GM18520 (cell line): ENCODE data around the gene ISL1.

Source experiments
- ATAC-seq: cut with Tn5 transposase; IDR thresholded peaks from one replicate; pipeline ENCODE4 v1.9.1; 2021; ENCODE audit not compliant: unreplicated experiment

Gene ISL1

DNA sequence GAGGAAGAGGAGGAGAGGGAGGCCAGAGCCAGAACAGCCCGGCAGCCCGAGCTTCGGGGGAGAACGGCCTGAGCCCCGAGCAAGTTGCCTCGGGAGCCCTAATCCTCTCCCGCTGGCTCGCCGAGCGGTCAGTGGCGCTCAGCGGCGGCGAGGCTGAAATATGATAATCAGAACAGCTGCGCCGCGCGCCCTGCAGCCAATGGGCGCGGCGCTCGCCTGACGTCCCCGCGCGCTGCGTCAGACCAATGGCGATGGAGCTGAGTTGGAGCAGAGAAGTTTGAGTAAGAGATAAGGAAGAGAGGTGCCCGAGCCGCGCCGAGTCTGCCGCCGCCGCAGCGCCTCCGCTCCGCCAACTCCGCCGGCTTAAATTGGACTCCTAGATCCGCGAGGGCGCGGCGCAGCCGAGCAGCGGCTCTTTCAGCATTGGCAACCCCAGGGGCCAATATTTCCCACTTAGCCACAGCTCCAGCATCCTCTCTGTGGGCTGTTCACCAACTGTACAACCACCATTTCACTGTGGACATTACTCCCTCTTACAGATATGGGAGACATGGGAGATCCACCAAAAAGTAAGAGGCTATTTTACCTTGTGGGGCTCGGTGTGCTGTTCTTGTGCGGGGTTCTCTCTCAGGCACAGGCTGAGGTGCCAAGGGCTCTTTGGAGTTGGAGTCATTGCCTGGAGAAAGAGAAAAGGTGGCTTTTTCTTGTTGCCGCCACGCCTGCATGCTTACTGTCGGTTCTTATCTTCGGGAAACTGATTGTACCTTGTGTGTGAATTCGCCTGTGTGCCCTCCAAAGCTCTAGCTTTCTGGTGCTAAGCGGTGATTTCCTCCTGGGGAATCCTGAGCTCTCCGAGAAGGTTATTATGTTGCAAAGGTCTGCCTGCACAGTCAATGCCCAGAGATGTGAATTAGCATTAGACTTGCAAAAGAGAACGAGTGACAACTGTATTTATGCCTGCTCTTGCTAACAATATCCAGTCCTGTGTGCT lies at the start of gene ISL1:
TSS of gene ISL1 (plus strand) at position 318 of the 991 bp plus-strand sequence. CDS start at position 542, 224 bp downstream.
- no peak for ATAC-seq

DNA sequence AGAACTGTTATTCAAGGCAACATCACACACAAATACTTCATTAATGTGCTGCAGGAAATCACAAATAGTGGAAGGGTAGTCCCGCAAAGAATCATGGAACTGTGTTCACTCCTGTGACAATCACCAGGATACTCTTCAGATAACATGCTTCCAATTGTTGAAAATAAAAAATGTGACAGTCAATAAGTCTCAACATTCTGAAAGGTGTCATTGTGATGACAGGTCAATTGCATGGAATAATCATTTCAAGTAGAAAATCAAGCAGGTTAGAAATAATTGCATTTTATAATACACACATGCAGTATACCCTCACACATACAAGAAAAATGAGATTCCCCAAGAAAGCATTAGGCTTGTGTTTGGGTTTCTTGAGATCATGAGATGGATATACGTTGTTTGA lies 46.4 kb upstream of the ISL1 start:
- no peak for ATAC-seq

DNA sequence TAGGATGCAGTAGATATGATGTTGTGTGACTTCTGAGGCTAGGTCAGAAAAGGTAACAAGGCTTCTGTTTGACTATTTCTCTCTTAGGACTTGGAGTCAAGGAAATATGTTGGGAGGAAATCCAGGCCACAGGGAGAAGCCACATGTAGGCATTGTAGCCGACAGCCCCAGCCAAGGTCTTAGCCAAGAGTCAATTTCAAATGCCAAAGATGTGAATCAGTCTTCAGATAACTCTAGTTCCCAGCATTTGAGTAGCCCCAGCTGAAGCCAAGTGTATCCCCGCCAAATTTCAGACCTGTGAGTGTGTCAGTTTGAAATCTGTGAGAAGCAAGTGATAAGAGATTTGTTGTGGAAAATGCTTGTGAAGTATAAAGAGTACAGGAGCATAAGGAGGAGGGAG lies 38.1 kb upstream of the ISL1 start:
- no peak for ATAC-seq

DNA sequence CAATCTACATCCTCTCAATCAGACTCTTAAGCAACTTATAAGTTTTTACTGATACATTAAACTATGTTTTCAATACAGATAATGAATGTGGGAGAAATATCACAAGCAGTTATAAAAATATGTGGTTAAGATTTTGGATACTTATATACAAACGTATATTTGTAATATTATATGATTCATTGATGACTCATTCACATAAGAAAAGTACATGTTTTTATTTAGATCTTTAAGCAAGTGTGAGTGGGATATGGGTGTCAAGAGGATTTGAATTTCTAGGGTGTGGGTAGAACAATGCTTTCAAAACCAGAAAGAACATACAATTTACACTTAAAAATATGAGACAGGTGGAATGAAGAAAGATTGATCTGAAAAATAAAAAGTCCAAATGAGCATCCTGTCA lies 36.1 kb upstream of the ISL1 start:
- ATAC-seq, result no peak

DNA sequence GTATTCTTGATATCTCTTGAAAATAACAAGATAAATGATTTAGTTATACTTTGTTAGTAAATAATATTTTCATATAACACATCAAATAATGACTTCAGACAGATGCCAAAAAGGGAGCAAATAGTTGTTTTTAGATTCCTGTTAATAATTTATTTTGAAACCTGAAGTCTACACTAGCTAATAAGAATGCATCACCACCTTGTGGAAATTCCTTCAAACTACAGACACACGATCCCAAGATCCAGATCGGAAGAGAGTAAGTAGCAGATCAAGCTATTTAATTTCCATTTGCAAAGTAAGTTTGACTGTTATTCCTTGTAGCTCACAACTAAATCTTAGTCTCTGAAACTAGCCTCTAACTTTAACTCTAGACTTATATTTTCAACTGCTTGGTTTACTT lies 35.5 kb upstream of the ISL1 start:
- ATAC-seq, result no peak

DNA sequence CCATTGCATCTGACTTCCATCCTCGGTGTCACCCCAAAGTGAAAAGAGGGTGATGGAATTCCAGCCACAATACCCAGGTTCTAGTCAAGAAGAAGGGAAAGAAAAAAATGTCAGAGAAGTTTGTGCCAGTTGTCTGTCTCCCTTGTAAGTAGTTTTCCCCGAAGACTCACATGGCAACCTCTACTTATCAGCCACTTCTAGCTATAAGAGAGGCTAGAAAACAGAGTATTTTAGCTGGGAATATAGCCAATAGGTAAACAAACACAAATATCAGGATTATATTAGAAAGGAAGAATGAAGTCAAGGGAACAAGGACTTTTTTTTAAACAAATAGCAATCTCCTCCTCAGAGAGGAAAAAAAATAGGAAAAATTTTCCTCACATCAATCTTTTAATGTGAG lies 12.2 kb upstream of the ISL1 start:
- no peak for ATAC-seq

DNA sequence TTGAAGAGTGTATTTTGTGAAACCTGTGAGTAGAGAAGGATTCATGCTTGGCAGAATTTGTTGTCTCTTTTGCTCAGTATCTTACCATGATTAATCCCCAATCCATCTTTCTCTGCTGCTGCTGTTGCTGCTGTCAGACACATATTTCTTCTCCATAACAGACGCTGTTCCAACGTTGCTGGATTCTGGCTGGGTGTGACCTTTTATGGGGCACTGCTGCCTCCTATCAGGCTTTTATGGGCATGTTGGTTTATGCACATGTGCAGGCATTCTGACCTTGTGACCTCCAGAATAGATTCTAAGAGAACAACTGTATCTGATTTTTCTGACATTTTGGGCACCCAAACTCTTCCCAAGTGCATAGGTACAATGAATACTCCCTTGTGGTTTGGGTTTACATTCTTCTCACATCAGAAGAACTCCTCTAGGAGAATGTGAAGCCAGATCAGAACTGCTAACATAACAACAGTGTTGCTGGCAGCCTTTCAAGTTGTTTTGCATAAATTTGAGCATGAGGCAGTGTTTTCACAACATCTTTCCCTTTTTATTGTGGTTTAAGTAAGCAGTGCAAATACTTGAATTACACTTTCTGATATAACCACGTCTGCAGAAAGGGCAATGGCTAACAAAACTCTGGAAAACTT lies 9.2 kb upstream of the ISL1 start:
- ATAC-seq, result no peak

DNA sequence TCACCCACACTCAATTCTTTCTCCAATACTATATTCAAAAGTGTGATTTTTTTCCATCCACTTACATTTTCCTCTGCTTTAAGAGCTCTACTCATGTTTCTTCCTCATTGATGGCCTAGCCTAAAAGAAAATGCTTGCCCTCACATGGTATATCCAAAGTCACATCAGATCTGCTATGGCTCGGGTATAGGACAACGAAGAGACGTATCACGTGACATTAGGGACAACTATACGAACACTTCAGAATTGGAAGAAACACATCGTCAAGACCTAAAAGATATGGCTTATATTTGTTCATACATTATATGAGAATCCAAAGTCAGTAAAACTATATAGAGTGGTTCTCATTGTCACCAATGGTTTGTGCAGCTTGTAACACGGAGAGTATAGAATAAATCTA lies 8.2 kb upstream of the ISL1 start:
- no peak for ATAC-seq

DNA sequence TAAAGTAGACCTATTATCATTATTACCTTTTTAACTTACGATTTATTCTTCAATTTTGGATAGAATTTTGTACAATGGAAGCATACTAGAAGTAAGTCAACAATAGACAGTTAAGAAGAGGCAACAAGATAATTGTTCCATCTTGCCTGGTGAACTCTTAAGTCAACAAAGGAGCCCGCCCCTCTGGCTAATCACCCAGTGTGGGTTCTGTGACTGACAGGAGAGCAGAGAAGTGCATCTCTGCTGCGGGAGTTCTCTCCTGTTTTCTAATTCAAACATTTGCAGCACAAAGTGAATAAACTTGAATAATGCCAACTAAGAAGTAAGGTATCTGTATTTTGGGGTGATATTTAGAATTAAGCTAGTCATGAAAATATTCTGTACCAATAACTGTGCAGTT lies 6.7 kb upstream of the ISL1 start:
- no peak for ATAC-seq

DNA sequence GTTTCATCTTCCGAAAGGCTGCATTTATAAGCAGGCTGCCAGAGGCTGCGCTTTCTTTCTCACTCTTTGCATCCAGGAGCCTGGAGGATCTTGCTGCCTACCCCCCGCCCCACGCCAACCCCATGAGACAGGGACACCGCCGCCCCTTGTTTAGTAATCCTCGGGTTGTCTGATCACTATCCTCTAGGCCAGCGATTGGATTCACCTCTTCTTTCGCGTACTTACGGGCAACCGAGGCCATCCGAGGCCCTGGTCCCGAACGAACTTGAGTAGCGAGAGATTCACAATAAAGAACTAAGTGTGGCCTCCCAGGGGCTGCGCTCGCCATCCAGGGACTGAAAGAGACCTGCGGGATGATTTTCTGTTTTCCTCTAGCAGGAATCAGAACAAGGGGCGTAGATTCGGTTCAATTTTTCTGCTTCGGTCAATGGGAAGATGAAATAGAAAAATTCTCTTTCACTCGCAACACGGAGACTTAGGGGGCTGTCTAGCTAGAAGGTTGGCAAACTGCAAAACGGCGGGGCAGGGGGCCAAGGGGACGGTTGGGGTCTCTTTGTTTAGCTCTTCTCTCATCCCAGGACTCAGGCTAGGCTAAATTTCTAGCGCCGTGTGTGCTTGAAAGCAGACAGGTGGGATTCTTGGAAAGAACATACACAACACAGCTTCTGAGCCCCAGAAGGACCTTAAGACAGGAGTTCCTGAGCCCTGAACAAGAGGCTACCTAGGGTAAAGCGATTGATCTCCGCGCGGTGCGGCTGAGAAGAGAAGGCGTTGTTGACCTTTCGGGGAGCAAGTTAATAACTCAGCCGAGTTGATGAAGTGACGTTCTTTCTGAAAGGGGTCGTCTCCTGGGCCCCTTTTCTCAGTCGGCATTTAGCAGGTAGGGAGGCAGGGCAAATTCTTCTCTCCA lies 5.8 kb upstream of the ISL1 start:
- ATAC-seq, result no peak

DNA sequence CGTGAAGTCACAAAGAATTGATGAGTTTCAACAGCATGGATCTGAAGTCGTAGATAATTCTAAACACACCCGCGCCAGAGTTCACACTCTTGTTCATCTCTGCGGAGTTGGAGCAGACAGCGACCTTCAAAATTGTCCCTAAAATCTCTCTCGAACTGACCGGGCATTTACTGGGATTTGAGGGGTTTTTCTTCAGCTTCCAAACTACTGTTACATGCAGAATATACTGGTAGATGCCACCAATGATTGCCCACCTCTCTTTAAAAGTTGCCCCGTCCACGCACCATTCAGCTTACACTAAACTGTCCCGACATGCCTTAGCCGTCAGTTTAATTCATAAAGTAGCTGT lies 5.2 kb upstream of the ISL1 start:
- no peak for ATAC-seq

DNA sequence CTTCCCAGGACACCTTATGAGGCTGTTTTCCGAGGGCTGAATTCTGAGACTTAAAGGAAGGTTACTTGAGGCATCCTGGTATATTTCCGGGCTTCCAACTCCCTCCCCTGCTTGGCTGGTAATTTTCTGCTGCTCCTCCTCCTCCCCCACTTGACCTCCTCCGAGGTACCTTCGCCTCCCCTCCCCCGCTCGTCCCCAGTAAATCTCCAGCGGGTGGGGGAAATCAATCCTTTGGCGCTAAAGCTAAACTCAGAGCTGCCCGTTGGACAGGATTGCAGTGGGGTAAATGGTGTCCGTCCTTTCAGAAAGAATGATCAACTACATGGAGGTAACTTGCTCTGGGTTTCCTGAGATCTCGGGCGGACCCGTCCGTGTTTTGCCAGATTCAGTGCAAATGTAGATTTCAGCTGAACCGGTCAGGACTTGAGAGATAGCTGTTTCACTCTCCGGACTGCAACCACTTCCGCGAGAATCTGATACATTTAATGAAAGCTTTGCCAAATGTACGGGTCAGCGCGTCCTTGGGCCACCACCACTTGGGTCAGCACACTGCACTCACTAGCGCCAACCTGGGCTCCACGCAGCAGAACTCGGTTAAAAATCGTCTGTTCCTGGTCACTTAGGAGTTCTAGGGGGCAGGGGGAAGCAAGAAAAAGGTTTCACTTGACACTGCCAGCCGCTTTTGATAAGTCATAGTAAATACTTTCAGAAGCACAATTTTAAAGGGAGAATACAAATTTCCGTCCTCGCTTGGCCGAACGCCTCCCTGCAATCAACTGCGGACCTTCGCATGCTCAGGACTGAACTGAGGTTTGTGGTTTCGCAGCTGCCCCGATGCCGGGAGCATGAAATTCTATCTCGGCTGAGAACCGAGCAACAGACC lies 4.6 kb upstream of the ISL1 start:
- ATAC-seq, result no peak

DNA sequence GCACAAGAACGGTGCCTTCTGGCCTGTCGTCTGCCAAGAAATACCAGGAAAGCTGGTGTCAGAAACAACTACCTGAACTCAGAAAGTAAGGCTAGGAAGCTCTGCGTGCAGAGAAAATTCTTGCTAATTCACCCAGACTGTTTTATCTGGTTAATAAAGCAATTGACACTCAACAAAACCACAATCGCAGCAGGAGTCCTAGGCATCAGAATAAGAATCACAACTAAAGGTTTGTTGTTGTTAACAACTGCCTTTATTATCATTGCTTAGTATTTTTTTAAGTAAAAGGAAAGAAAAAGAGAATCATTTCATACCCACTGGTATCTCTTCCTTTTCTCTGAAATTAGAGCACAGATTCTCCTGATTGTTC lies 3.9 kb upstream of the ISL1 start:
- no peak for ATAC-seq

DNA sequence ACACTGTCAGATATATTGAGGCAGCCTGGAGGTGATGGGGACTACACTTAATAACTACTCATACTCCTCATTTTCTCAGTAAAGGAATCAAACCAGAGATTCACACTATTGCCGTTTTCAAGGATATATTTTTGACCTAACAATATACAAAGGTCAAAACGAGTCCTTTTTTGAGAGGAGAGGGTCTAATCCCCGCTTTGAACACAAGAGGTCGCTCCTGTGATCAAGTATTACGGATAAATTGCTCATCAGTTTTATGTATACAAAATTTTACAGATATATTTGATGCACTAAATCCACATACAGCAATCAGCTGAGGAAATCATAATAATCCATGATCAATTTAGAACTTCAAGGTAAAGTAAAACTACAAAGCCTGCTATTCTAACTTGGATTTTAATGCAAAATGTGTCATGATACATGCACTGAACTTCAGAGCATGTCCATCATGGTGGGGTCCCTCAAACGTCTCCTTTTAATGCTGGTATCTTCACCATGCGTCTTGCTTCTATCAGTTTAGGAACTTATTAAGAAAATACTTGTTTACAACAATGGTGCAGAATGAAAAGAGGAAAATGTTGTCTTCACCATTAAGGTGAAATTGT lies 2.5 kb upstream of the ISL1 start:
- no peak for ATAC-seq

DNA sequence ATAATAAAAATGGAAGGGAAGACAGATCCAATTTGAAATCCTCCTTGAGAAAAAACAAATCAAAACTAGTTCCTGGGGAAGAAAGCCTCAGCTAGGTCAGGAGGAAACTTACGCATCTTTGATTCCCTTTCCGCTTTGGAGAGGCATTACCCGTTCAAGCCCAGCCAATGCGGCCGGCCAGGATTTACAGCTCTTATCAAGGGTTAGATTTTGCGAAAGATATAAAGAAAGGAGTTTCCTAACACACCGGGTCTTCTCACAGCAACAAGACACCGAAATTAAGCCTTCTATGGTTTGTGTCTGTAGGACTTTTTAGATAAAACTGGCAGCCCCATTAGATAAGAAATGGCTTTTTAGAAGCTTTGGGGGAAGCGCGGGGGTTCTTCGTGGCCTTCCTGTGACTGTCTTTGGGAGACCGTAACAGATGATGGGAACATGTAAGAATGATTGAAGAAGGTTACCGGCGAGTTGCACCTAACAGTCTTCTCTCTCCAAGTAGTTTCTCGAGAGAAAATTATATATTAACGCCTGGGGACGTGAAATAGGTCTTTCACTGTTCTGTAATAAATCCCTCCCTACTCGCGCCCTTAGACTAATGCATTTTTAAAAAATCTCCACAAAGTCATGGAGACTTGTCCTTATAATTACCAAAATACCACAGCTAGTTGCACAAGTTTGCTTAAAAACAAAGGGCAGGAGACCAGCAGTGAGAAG lies 1.3 kb upstream of the ISL1 start:
- ATAC-seq, result no peak

DNA sequence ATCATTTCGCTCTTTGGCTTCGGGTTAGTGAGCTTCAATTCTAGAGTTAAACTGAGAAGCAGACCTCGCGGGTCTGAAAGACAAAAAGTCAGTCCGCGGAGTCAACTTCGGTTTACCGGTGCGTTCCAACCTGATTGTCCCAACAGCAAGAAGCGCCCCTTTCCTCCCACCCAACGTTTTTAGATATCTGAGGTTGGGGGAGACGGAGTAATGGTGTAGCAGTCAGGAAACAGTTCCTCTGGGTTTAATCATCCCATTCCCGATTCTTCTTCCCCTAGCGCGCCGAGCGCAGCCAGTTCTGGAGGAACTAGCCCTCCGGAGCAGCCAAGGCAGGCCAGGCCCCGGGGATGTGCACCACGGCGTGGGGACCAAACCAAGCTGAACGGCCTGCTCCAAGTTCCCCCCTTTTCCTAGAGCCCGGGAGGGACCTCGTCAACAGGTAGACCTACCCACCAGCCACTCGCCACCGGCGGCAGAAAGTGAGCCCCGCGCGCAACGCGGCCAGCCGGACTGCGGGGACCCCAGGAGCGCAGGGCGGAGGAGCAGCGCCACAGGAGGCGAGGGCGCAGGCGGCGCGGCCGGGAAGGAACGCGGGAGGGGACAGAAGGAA lies 622 bp upstream of the ISL1 start:
- no peak for ATAC-seq

DNA sequence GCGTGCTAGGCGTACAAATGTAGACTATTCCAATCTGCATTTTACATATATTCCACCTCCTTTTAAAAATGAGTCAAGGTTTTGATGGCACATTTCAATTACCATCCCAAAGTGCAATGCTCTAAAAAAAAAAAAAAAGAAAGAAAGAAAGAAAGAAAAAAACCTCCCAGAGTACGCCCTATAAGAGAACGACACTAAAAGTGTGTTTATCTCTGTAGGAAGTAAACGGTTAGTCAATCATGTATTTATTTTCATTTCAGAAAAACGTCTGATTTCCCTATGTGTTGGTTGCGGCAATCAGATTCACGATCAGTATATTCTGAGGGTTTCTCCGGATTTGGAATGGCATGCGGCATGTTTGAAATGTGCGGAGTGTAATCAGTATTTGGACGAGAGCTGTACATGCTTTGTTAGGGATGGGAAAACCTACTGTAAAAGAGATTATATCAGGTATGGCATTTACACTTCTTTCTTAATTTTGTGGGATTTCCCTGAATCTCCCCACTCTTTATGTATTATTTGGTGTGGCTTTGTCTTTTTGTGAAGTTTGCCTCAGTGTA lies 1.1 kb downstream of the ISL1 start:
- no peak for ATAC-seq

DNA sequence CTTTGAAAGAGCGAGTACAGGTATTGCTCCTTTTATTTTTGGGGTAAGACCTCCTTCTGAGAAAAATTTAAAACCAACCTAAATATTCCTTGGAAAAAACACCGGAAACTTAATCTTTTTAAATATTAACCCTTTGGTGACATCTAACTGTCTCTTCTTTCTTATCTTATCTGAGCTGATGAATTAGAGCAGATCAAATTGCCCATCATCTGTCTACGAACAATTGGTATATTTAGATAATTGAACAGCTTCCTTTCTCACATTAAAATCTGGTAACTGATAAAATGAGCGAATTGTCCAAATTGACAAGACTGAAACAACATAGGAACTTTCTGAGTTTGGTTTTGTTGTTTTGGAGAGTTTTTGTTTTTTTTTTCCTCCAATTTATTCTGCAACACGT lies 2.0 kb downstream of the ISL1 start:
- ATAC-seq, result no peak
